CD4-positive, alpha-beta memory T cell (primary cell): ENCODE data around the gene USH1C. TPM values are rescaled to one million over a fixed set of nuclear protein-coding genes. Genes with fewer than 3 reads are reported as not detected.

Experiments
- CTCF ChIA-PET: fragments of 350-600 bp; sonication (Branson Sonifier 250); formaldehyde crosslinking; loops from one replicate; lab custom pipeline; 2021; ENCODE audit warnings: inconsistent platforms; ENCODE audit not compliant: partially characterized antibody; lab: Charles Lee
- POLR2A ChIA-PET: fragments of 350-600 bp; sonication (Branson Sonifier 250); formaldehyde crosslinking; loops from one replicate; lab custom pipeline; 2021; ENCODE audit not compliant: partially characterized antibody; lab: Charles Lee
- DNase-seq, 5 donors: peaks; one replicate each; pipeline versions ENCODE4 v3.0.0 to v3.0.0-alpha.2; 2020 to 2022; ENCODE audit warnings: mixed read lengths in 1 of 5
- H3K27ac ChIP-seq: one replicate; pipeline ENCODE4 v1.7.0; 2013; ENCODE audit warnings: low read depth, low read length
- H3K27me3 ChIP-seq: 2 replicates; pipeline ENCODE4 v1.7.0; 2013; ENCODE audit warnings: mild to moderate bottlenecking, low read length, moderate library complexity; ENCODE audit not compliant: insufficient read depth
- H3K36me3 ChIP-seq: 2 replicates; pipeline ENCODE4 v1.7.0; 2013; ENCODE audit warnings: mild to moderate bottlenecking, low read length, moderate library complexity; ENCODE audit not compliant: insufficient read depth
- H3K4me1 ChIP-seq: 2 replicates; pipeline ENCODE4 v1.7.0; 2013; ENCODE audit warnings: mild to moderate bottlenecking, low read length, moderate library complexity; ENCODE audit not compliant: insufficient read depth
- H3K4me3 ChIP-seq, 2 donors: one replicate each; pipeline ENCODE4 v1.7.0; 2013; ENCODE audit warnings: low read length in 2 of 2, mild to moderate bottlenecking in 1 of 2
- H3K9me3 ChIP-seq, 2 donors: one replicate each; pipeline ENCODE4 v1.7.0; 2013; ENCODE audit warnings: low read length in 2 of 2, control low read depth in 1 of 2; ENCODE audit not compliant: control insufficient read depth in 1 of 2
- H3K27ac Mint-ChIP-seq, 7 donors: one replicate each; pipeline ENCODE4 v1.8.0; 2020 to 2021; ENCODE audit warnings: mixed read lengths in 7 of 7, mild to moderate bottlenecking in 6 of 7, inconsistent platforms in 3 of 7, moderate library complexity in 3 of 7
- H3K27me3 Mint-ChIP-seq, 2 donors: one replicate each; pipeline ENCODE4 v1.8.0; 2020 to 2021; ENCODE audit warnings: mixed read lengths in 2 of 2
- H3K36me3 Mint-ChIP-seq, 2 donors: one replicate each; pipeline ENCODE4 v1.8.0; 2020 to 2021; ENCODE audit warnings: mixed read lengths in 2 of 2, inconsistent platforms in 1 of 2, mild to moderate bottlenecking in 1 of 2
- H3K4me1 Mint-ChIP-seq, 4 donors: one replicate each; pipeline ENCODE4 v1.8.0; 2020 to 2021; ENCODE audit warnings: mixed read lengths in 4 of 4, mild to moderate bottlenecking in 1 of 4
- H3K4me3 Mint-ChIP-seq, 8 donors: one replicate each; pipeline ENCODE4 v1.8.0; 2020 to 2021; ENCODE audit warnings: mixed read lengths in 8 of 8, mild to moderate bottlenecking in 7 of 8, moderate library complexity in 6 of 8, inconsistent platforms in 3 of 8
- H3K9me3 Mint-ChIP-seq, 8 donors: one replicate each; pipeline ENCODE4 v1.8.0; 2020 to 2021; ENCODE audit warnings: mixed read lengths in 8 of 8, mild to moderate bottlenecking in 5 of 8, inconsistent platforms in 3 of 8, moderate library complexity in 1 of 8
- intact Hi-C: fragments of 100-400 bp; cut with micrococcal nuclease; formaldehyde crosslinking; loops from one replicate; pipeline ENCODE4 v1.15.1; 2023
- polyA plus RNA-seq, 2 donors: library from polyadenylated mRNA; unstranded; fragments of 300-500 nt; fragmentation: Illumina TruSeq; gene quantifications; one replicate each; pipeline ENCODE4 v1.2.3, GENCODE V29; 2021
- total RNA-seq, 2 experiments: library from RNA; stranded (reverse); gene quantifications; one replicate each; pipeline ENCODE4 v1.2.3, GENCODE V29; 2021

Gene USH1C
- total and polyA plus RNA-seq, 4 experiments from 2014 or later, result not detected

GRCh38 chr11:17581732-17582053 lies 37.5 kb upstream of the USH1C start:
- H3K27ac Mint-ChIP-seq, result no peak overlapping the region
- intact Hi-C loops, result no loop called here
- CTCF ChIA-PET, result no interaction called here

GRCh38 chr11:17581036-17581731 lies 37.0 kb upstream of the USH1C start:
- ChIA-PET POLR2A (no interaction called here), CTCF (no interaction called here)
- Mint-ChIP-seq H3K36me3 (no peaks in the 10 kb centered on the region), H3K4me3 (no peak overlapping the region), H3K4me1 (no peaks in the 10 kb centered on the region), H3K27ac (no peak overlapping the region), H3K9me3 (no peaks in the 10 kb centered on the region), H3K27me3 (peaks cover 0 to 4% of the 10 kb centered on the region in 2 donors)
- no peak for DNase-seq
- no peaks in the 10 kb centered on the region for H3K36me3 ChIP-seq
- H3K4me1 ChIP-seq, result no peaks in the 10 kb centered on the region
- no peaks in the 10 kb centered on the region for H3K27me3 ChIP-seq
- no peaks in the 10 kb centered on the region for H3K9me3 ChIP-seq
- intact Hi-C loops, result no loop called here
- H3K4me3 ChIP-seq, result no peak overlapping the region
- no peak overlapping the region for H3K27ac ChIP-seq

More at GRCh38 chr11:17581732-17582053, 37.5 kb upstream of the USH1C start:
- H3K27ac ChIP-seq, result no peak overlapping the region
- POLR2A ChIA-PET, result no interaction called here
- Mint-ChIP-seq H3K4me3 (no peak overlapping the region), H3K4me1 (no peaks in the 10 kb centered on the region), H3K9me3 (no peaks in the 10 kb centered on the region), H3K27me3 (peaks cover 0 to 4% of the 10 kb centered on the region in 2 donors), H3K36me3 (no peaks in the 10 kb centered on the region)
- no peaks in the 10 kb centered on the region for H3K9me3 ChIP-seq
- H3K4me1 ChIP-seq, result no peaks in the 10 kb centered on the region
- no peak for DNase-seq
- H3K27me3 ChIP-seq, result no peaks in the 10 kb centered on the region
- no peaks in the 10 kb centered on the region for H3K36me3 ChIP-seq
- H3K4me3 ChIP-seq, result no peak overlapping the region

GRCh38 chr11:17580271-17580670 lies 36.1 kb upstream of the USH1C start:
- Mint-ChIP-seq H3K4me1 (no peaks in the 10 kb centered on the region), H3K36me3 (no peaks in the 10 kb centered on the region), H3K27ac (no peak overlapping the region), H3K9me3 (no peaks in the 10 kb centered on the region), H3K27me3 (peaks cover 0 to 4% of the 10 kb centered on the region in 2 donors), H3K4me3 (no peak overlapping the region)
- Histone ChIP-seq H3K27me3 (no peaks in the 10 kb centered on the region), H3K36me3 (no peaks in the 10 kb centered on the region), H3K9me3 (no peaks in the 10 kb centered on the region), H3K4me1 (no peaks in the 10 kb centered on the region), H3K27ac (no peak overlapping the region), H3K4me3 (no peak overlapping the region)
- no peak for DNase-seq
- intact Hi-C loops, result no loop called here
- ChIA-PET CTCF (no interaction called here), POLR2A (no interaction called here)

- H3K4me3 ChIP-seq, result no peak overlapping the region
- no peaks in the 10 kb centered on the region for H3K36me3 ChIP-seq
- no peak overlapping the region for H3K27ac ChIP-seq
- no peaks in the 10 kb centered on the region for H3K27me3 ChIP-seq
- peaks cover 0 to 4% of the 10 kb centered on the region in 2 donors for H3K27me3 Mint-ChIP-seq
- H3K9me3 ChIP-seq, result no peaks in the 10 kb centered on the region
- H3K4me1 ChIP-seq, result no peaks in the 10 kb centered on the region
- H3K27ac Mint-ChIP-seq, result no peak overlapping the region
- H3K4me3 Mint-ChIP-seq, result no peak overlapping the region
- no peak for DNase-seq
- CTCF ChIA-PET, result interaction anchor here (1.0 to 1.3 kb wide), 2 partner anchors 18 to 19 kb away, joined by 3 read pairs; no protein-coding TSS in a partner anchor
- intact Hi-C loops, result no loop called here
- POLR2A ChIA-PET, result no interaction called here
- H3K4me1 Mint-ChIP-seq, result no peaks in the 10 kb centered on the region
- H3K36me3 Mint-ChIP-seq, result no peaks in the 10 kb centered on the region
- H3K9me3 Mint-ChIP-seq, result no peaks in the 10 kb centered on the region
Observed at GRCh38 chr11:17579451-17579850, 35.2 kb upstream of the USH1C start.

- CTCF ChIA-PET, result interaction anchor here (1.0 to 1.3 kb wide), 2 partner anchors 18 to 20 kb away, joined by 3 read pairs; no protein-coding TSS in a partner anchor
Observed at GRCh38 chr11:17578958-17579357, 34.7 kb upstream of the USH1C start.

GRCh38 chr11:17578296-17578695 lies 34.1 kb upstream of the USH1C start:
- no peaks in the 10 kb centered on the region for H3K9me3 ChIP-seq
- H3K27ac ChIP-seq, result no peak overlapping the region
- H3K36me3 ChIP-seq, result no peaks in the 10 kb centered on the region
- H3K27ac Mint-ChIP-seq, result peak overlapping the region in 1 of 7 donors; percentile 42
- no peak for DNase-seq
- intact Hi-C loops, result no loop called here
- no peaks in the 10 kb centered on the region for H3K27me3 ChIP-seq
- H3K4me3 Mint-ChIP-seq, result no peak overlapping the region
- H3K4me3 ChIP-seq, result no peak overlapping the region
- H3K4me1 Mint-ChIP-seq, result peaks cover 0 to 1% (median 0%) of the 10 kb centered on the region in 4 donors
- POLR2A ChIA-PET, result no interaction called here
- CTCF ChIA-PET, result interaction anchor here (1.0 to 1.3 kb wide), 2 partner anchors 19 to 21 kb away, joined by 3 read pairs; no protein-coding TSS in a partner anchor
- H3K9me3 Mint-ChIP-seq, result no peaks in the 10 kb centered on the region
- H3K27me3 Mint-ChIP-seq, result peaks cover 1 to 4% of the 10 kb centered on the region in 2 donors
- no peaks in the 10 kb centered on the region for H3K36me3 Mint-ChIP-seq
- H3K4me1 ChIP-seq, result no peaks in the 10 kb centered on the region

More at GRCh38 chr11:17578958-17579357, 34.7 kb upstream of the USH1C start:
- Histone ChIP-seq H3K4me1 (no peaks in the 10 kb centered on the region), H3K36me3 (no peaks in the 10 kb centered on the region), H3K9me3 (no peaks in the 10 kb centered on the region), H3K4me3 (no peak overlapping the region), H3K27ac (no peak overlapping the region), H3K27me3 (no peaks in the 10 kb centered on the region)
- POLR2A ChIA-PET, result no interaction called here
- intact Hi-C loops, result no loop called here
- H3K9me3 Mint-ChIP-seq, result no peaks in the 10 kb centered on the region
- H3K4me3 Mint-ChIP-seq, result no peak overlapping the region
- H3K27ac Mint-ChIP-seq, result no peak overlapping the region
- no peaks in the 10 kb centered on the region for H3K36me3 Mint-ChIP-seq
- H3K4me1 Mint-ChIP-seq, result no peaks in the 10 kb centered on the region
- no peak for DNase-seq
- H3K27me3 Mint-ChIP-seq, result peaks cover 0 to 4% of the 10 kb centered on the region in 2 donors

GRCh38 chr11:17575431-17576425 lies 31.5 kb upstream of the USH1C start:
- no peak overlapping the region for H3K27ac ChIP-seq
- Mint-ChIP-seq H3K36me3 (no peaks in the 10 kb centered on the region), H3K9me3 (no peaks in the 10 kb centered on the region), H3K4me1 (peaks cover 0 to 4% (median 0%) of the 10 kb centered on the region in 4 donors), H3K27me3 (peaks cover 3 to 8% of the 10 kb centered on the region in 2 donors), H3K27ac (no peak overlapping the region), H3K4me3 (no peak overlapping the region)
- no peaks in the 10 kb centered on the region for H3K36me3 ChIP-seq
- POLR2A ChIA-PET, result no interaction called here
- no peaks in the 10 kb centered on the region for H3K27me3 ChIP-seq
- CTCF ChIA-PET, result interaction anchor here (1.3 to 1.8 kb wide), 3 partner anchors 16 to 23 kb away, joined by 3 to 6 read pairs (median 3); no protein-coding TSS in a partner anchor
- no peak for DNase-seq
- H3K9me3 ChIP-seq, result no peaks in the 10 kb centered on the region
- H3K4me1 ChIP-seq, result no peaks in the 10 kb centered on the region
- no peak overlapping the region for H3K4me3 ChIP-seq
- intact Hi-C loops, result no loop called here
